Effector CD8-positive, alpha-beta T cell (primary cell): ENCODE data around the gene MAPKAP1.

ENCODE experiments used
- DNase-seq: peaks from one replicate; lab custom pipeline; 2025; lab: John Stamatoyannopoulos, UW

MAPKAP1 gene

GRCh38 chr9:125642311-125642710 is 64.7 kb downstream of the MAPKAP1 start:
- no peak for DNase-seq

GRCh38 chr9:125639057-125639456 is 68.0 kb downstream of the MAPKAP1 start:
- no peak for DNase-seq

- no peak for DNase-seq
Measured at GRCh38 chr9:125638239-125639045, 68.6 kb downstream of the MAPKAP1 start.

GRCh38 chr9:125637241-125637640 is 69.8 kb downstream of the MAPKAP1 start:
- no peak for DNase-seq

- no peak for DNase-seq
Measured at GRCh38 chr9:125635888-125636287, 71.1 kb downstream of the MAPKAP1 start.

- DNase-seq: no peak
Measured at GRCh38 chr9:125634040-125634717, 72.8 kb downstream of the MAPKAP1 start.

- no peak for DNase-seq
Measured at GRCh38 chr9:125633116-125633745, 73.8 kb downstream of the MAPKAP1 start.

- DNase-seq: no peak
Measured at GRCh38 chr9:125632321-125633115, 74.5 kb downstream of the MAPKAP1 start.

- no peak for DNase-seq
Measured at GRCh38 chr9:125631391-125632085, 75.5 kb downstream of the MAPKAP1 start.

- DNase-seq: no peak
Measured at GRCh38 chr9:125630436-125630835, 76.6 kb downstream of the MAPKAP1 start.

GRCh38 chr9:125629446-125629845 is 77.6 kb downstream of the MAPKAP1 start:
- no peak for DNase-seq

- DNase-seq: no peak
Measured at GRCh38 chr9:125626187-125626586, 80.8 kb downstream of the MAPKAP1 start.

- DNase-seq: no peak
Measured at GRCh38 chr9:125621170-125621569, 85.8 kb downstream of the MAPKAP1 start.

- DNase-seq: no peak
Measured at GRCh38 chr9:125620216-125620615, 86.8 kb downstream of the MAPKAP1 start.

GRCh38 chr9:125617087-125617486 is 89.9 kb downstream of the MAPKAP1 start:
- DNase-seq: no peak

GRCh38 chr9:125613141-125613540 is 93.9 kb downstream of the MAPKAP1 start:
- no peak for DNase-seq

GRCh38 chr9:125612616-125613015 is 94.4 kb downstream of the MAPKAP1 start:
- no peak for DNase-seq

GRCh38 chr9:125611121-125611765 is 95.8 kb downstream of the MAPKAP1 start:
- DNase-seq: no peak

- DNase-seq: no peak
Measured at GRCh38 chr9:125609744-125610143, 97.3 kb downstream of the MAPKAP1 start.

- no peak for DNase-seq
Measured at GRCh38 chr9:125608489-125609224, 98.4 kb downstream of the MAPKAP1 start.
